ENCODE data around the gene VPS39. TPM values are rescaled to one million over a fixed set of nuclear protein-coding genes. Genes with fewer than 3 reads are reported as not detected.

Gene VPS39
- total RNA-seq, 4 donors from 2014 or later, result 133 to 264 (median 205) TPM

DNA sequence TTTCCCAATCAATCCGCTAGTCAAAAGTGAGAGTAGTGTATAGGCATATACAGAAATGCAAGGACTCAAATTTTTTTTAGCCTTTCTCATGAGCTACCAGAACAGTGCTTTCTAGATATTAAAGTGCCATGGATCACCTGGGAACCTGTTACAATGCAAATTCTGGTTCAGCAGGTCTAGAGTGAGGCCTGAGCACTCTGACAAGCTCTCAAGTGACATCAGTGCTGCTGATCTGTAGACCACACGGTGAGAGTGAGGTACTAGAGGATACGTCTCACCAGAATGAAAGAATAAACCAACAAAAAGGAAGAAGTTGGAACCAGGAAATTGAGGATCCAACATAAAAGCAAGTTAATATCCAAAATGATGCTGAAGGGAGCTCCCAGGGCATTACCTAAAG lies 97.7 kb downstream of the VPS39 start:
- 61 to 63% methylated on average over 3 of the region's 3 CpGs for WGBS, 2 donors
- no peak overlapping the region for H3K27ac ChIP-seq
- no peak for TF ChIP-seq POLR2A (IDR thresholded peaks at IDR 0.05)
- TF ChIP-seq, protein P1, sequence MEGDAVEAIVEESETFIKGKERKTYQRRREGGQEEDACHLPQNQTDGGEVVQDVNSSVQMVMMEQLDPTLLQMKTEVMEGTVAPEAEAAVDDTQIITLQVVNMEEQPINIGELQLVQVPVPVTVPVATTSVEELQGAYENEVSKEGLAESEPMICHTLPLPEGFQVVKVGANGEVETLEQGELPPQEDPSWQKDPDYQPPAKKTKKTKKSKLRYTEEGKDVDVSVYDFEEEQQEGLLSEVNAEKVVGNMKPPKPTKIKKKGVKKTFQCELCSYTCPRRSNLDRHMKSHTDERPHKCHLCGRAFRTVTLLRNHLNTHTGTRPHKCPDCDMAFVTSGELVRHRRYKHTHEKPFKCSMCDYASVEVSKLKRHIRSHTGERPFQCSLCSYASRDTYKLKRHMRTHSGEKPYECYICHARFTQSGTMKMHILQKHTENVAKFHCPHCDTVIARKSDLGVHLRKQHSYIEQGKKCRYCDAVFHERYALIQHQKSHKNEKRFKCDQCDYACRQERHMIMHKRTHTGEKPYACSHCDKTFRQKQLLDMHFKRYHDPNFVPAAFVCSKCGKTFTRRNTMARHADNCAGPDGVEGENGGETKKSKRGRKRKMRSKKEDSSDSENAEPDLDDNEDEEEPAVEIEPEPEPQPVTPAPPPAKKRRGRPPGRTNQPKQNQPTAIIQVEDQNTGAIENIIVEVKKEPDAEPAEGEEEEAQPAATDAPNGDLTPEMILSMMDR (IDR thresholded peaks at IDR 0.05), result no peak
- TF ChIP-seq EP300 (IDR thresholded peaks at IDR 0.05), result no peak
- no peak for DNase-seq (ENCODE audit: low spot score in 2 of 2)
- peaks cover 0 to 3% (median 1%) of the 10 kb centered on the region in 4 donors for H3K9me3 ChIP-seq
- no peaks in the 10 kb centered on the region for H3K36me3 ChIP-seq
- no peaks in the 10 kb centered on the region for H3K27me3 ChIP-seq
- peaks cover 0 to 6% (median 0%) of the 10 kb centered on the region in 4 donors for H3K4me1 ChIP-seq
- H3K4me3 ChIP-seq, result no peak overlapping the region

DNA sequence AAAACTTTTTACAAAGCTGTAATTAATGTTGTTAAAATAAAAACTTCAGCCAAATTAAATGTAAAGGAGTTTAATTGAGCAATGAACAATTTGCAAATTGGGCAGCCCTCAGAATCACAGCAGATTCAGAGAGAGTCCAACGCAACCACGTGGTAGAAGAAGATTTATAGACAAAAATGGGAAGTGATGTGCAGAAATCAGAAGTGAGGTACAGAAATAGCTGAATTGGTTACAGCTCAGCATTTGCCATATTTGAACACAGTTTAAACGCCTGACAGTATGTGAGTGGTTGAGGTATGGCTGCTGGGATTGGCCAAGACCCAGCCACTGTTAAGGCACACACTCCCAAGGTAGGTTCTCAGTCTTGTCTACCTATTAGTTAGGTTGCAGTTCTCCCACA lies 99.3 kb downstream of the VPS39 start:
- TF ChIP-seq, protein P1 (IDR thresholded peaks at IDR 0.05), result no peak
- TF ChIP-seq EP300 (IDR thresholded peaks at IDR 0.05), result no peak
- 66 to 80% methylated on average over 3 of the region's 3 CpGs for WGBS, 2 donors
- H3K4me1 ChIP-seq, result peaks cover 0 to 6% (median 0%) of the 10 kb centered on the region in 4 donors
- no peak for DNase-seq (ENCODE audit: low spot score in 2 of 2)
- H3K27ac ChIP-seq, result no peak overlapping the region
- H3K9me3 ChIP-seq, result peaks cover 0 to 3% (median 1%) of the 10 kb centered on the region in 4 donors
- no peaks in the 10 kb centered on the region for H3K36me3 ChIP-seq
- H3K27me3 ChIP-seq, result no peaks in the 10 kb centered on the region
- H3K4me3 ChIP-seq, result no peak overlapping the region

Small RNAs within 50 kb of the gene (small RNA-seq; reads per million reads assigned to genes)
- gene MIR627, result not detected

Other genes with a start within 250 kb of the VPS39 start
- gene EHD4, start 235.7 kb downstream of the VPS39 start, total RNA-seq, result 10 to 100 TPM; 13.2 to 31.5 (median 22.0) TPM
- gene PLA2G4E, start 187.3 kb downstream of the VPS39 start, total RNA-seq, result not detected
- not detected for gene PLA2G4D, start 113.7 kb downstream of the VPS39 start, total RNA-seq
- not detected for gene PLA2G4F, start 51.7 kb downstream of the VPS39 start, total RNA-seq
- gene GANC, start 64.9 kb upstream of the VPS39 start, total RNA-seq, result 10 to 100 TPM; 24.3 to 35.5 (median 34.2) TPM
- 10 to 100 TPM; 51.1 to 58.6 (median 55.7) TPM for gene TMEM87A, start 65.1 kb upstream of the VPS39 start, total RNA-seq
- 10 to 100 TPM; 16.1 to 34.9 (median 30.7) TPM for gene CAPN3, start 151.2 kb upstream of the VPS39 start, total RNA-seq